HepG2 (cell line): Measurements from ENCODE around the gene COPA. TPM values are rescaled to one million over a fixed set of nuclear protein-coding genes. Genes with fewer than 3 reads are reported as not detected.

Experiments used
- ATAC-seq: fragments of 200-7000 bp; cut with Tn5 transposase; 3 replicates; pipeline ENCODE4 v1.9.1; 2020; ENCODE audit warnings: mild to moderate bottlenecking, moderate library complexity
- BruUV-seq: library from RNA; stranded (reverse); fragments of 400-500 nt; replicated peaks from 2 replicates; lab custom pipeline; 2021; lab: Mats Ljungman, UMichigan
- CTCF ChIA-PET: fragments of 300-600 bp; formaldehyde crosslinking; extraction: SDS; loops from one replicate; lab custom pipeline; 2021; ENCODE audit warnings: low total read pairs, inconsistent platforms, low intra/inter-chr PET ratio; lab: Yijun Ruan, JAX
- POLR2A ChIA-PET: fragments of 350-600 bp; sonication (Branson Sonifier 250); formaldehyde crosslinking; loops from one replicate; lab custom pipeline; 2020; ENCODE audit warnings: antibody characterized with exemption, inconsistent platforms; lab: Yijun Ruan, JAX
- DNase-seq: peaks from one replicate; pipeline ENCODE4 v3.0.0-alpha.2; 2015; ENCODE audit warnings: low spot score
- FAIRE-seq: peaks from 3 replicates; lab custom pipeline; 2011; peaks lifted over from hg19 to GRCh38; lab: Jason Lieb, UNC
- H2AFZ ChIP-seq: one replicate; pipeline ENCODE4 v1.6.1; 2011; ENCODE audit warnings: low read length, inconsistent platforms
- H3K27ac ChIP-seq: fragments of 300-600 bp; 3 replicates; pipeline ENCODE4 v1.8.0; 2011; ENCODE audit warnings: mixed run types, mild to moderate bottlenecking, mixed read lengths, low read length, inconsistent platforms; ENCODE audit not compliant: insufficient read depth; ENCODE audit errors: extremely low read length
- H3K27me3 ChIP-seq, 2 experiments: fragments of 200-600 bp in 1 of 2; 2 replicates in 1 of 2; 3 replicates in 1 of 2; pipeline versions ENCODE4 v1.6.0 to v1.8.0; 2011; ENCODE audit warnings: low read length in 2 of 2, mild to moderate bottlenecking in 2 of 2, moderate library complexity in 2 of 2, inconsistent platforms in 1 of 2; ENCODE audit not compliant: insufficient read depth in 2 of 2, control insufficient read depth in 1 of 2
- H3K36me3 ChIP-seq, 2 experiments: fragments of 200-600 bp in 1 of 2; replicated peaks in 1 of 2; 2 replicates in 1 of 2; 3 replicates in 1 of 2; pipeline versions ENCODE4 v1.5.1 to v1.8.0; 2011; ENCODE audit warnings: low read length in 2 of 2, inconsistent platforms in 1 of 2; ENCODE audit not compliant: insufficient read depth in 2 of 2, control insufficient read depth in 1 of 2
- H3K4me1 ChIP-seq: 2 replicates; pipeline ENCODE4 v1.5.1; 2012; ENCODE audit warnings: low read length, inconsistent platforms; ENCODE audit not compliant: insufficient read depth
- H3K4me2 ChIP-seq: 2 replicates; pipeline ENCODE4 v1.6.0; 2011; ENCODE audit warnings: low read depth, low read length, inconsistent platforms
- H3K4me3 ChIP-seq, 3 experiments: fragments of 200-600 bp in 1 of 3; sonication (generic), shearing (Covaris generic) in 1 of 3; replicated peaks in 1 of 3; 2 replicates each; pipeline ENCODE4 v1.5.1; 2011 to 2016; ENCODE audit warnings: low read length in 3 of 3, inconsistent platforms in 2 of 3, low read depth in 2 of 3, mild to moderate bottlenecking in 2 of 3, control low read depth in 1 of 3, mixed read lengths in 1 of 3; ENCODE audit not compliant: insufficient read depth in 1 of 3
- H3K79me2 ChIP-seq: one replicate; pipeline ENCODE4 v1.6.1; 2011; ENCODE audit warnings: low read length, inconsistent platforms; ENCODE audit not compliant: insufficient read depth
- H3K9ac ChIP-seq: 2 replicates; pipeline ENCODE4 v1.6.0; 2011; ENCODE audit warnings: mild to moderate bottlenecking, low read depth, low read length, inconsistent platforms; ENCODE audit not compliant: insufficient read depth
- H3K9me3 ChIP-seq: 2 replicates; pipeline ENCODE4 v1.5.1; 2012; ENCODE audit warnings: mild to moderate bottlenecking, low read length
- H4K20me1 ChIP-seq: 2 replicates; pipeline ENCODE4 v1.6.0; 2011; ENCODE audit warnings: inconsistent platforms, mild to moderate bottlenecking, low read length, moderate library complexity; ENCODE audit not compliant: insufficient read depth
- EHMT2 ChIP-seq: fragments of 200-600 bp; sonication (generic); IDR thresholded peaks from 2 replicates; pipeline ENCODE4 v1.7.0; 2017; ENCODE audit warnings: antibody characterized with exemption, low read depth, low read length, borderline replicate concordance
- REXO4 ChIP-seq: sonication (generic); formaldehyde crosslinking; IDR thresholded peaks from 2 replicates; pipeline ENCODE4 v1.8.0; 2022; ENCODE audit warnings: missing genetic modification reagents, mild to moderate bottlenecking, borderline replicate concordance
- SALL2 ChIP-seq: sonication (generic); formaldehyde crosslinking; IDR thresholded peaks from 2 replicates; pipeline ENCODE4 v1.8.1; 2023; ENCODE audit warnings: mild to moderate bottlenecking, missing genetic modification reagents, inconsistent platforms
- SKI ChIP-seq: fragments of 450-650 bp; IDR thresholded peaks from one replicate; pipeline ENCODE4 v1.6.1; 2018; ENCODE audit warnings: mild to moderate bottlenecking; ENCODE audit not compliant: partially characterized antibody
- SSRP1 ChIP-seq: IDR thresholded peaks from 2 replicates; pipeline ENCODE4 v1.6.1; 2016; ENCODE audit warnings: control low read depth
- SUZ12 ChIP-seq: fragments of 150-350 bp; IDR thresholded peaks from 2 replicates; pipeline ENCODE4 v1.6.1; 2014; ENCODE audit warnings: low read depth, low read length
- ZFP82 ChIP-seq: sonication (generic); formaldehyde crosslinking; IDR thresholded peaks from 2 replicates; pipeline ENCODE4 v1.5.1; 2020; ENCODE audit warnings: mild to moderate bottlenecking, missing genetic modification reagents, borderline replicate concordance
- ZNF101 ChIP-seq: sonication (generic); formaldehyde crosslinking; IDR thresholded peaks from 2 replicates; pipeline ENCODE4 v1.4.0; 2020; ENCODE audit warnings: mild to moderate bottlenecking, low read depth, missing genetic modification reagents, borderline replicate concordance
- ZNF383 ChIP-seq: sonication (generic); formaldehyde crosslinking; IDR thresholded peaks from 2 replicates; pipeline ENCODE4 v1.4.0; 2020; ENCODE audit warnings: missing genetic modification reagents, mild to moderate bottlenecking, borderline replicate concordance
- WGBS: methylation state at CpG from one replicate; pipeline ENCODE4 v1.1.6; 2017; ENCODE audit warnings: low lambda C conversion rate; 5-methylcytosine and 5-hydroxymethylcytosine counted together
- in situ Hi-C: cut with HindIII; loops from 2 replicates; pipeline ENCODE4 v1.10.0; 2017; ENCODE audit warnings: low pct_unique_long_range_greater_than_20kb; ENCODE audit not compliant: extremely low pct_ligation_motif_present
- intact Hi-C: fragments of 100-400 bp; cut with micrococcal nuclease; formaldehyde crosslinking; loops from one replicate; pipeline ENCODE4 v1.10.0; 2022; ENCODE audit not compliant: unreplicated experiment
- polyA plus RNA-seq, 8 experiments: library from polyadenylated mRNA; depleted of rRNA in 3 of 8; stranded (reverse) in 7 of 8; unstranded in 1 of 8; fragments of >200 nt; fragmentation: Illumina TruSeq in 4 of 8; extraction: Trizol in 4 of 8; gene quantifications; 2 replicates each; pipeline versions ENCODE4 v1.2.1 to v1.2.3, GENCODE V29; 2011 to 2016; ENCODE audit warnings: low read depth in 4 of 8, missing spikeins in 1 of 8, mixed read lengths in 1 of 8; ENCODE audit not compliant: insufficient read depth in 1 of 8
- total RNA-seq, 5 experiments: library from RNA; depleted of rRNA; stranded (reverse); fragments of >200 nt; fragmentation: Illumina TruSeq; extraction: Trizol; gene quantifications; 2 replicates each; pipeline ENCODE4 v1.2.3, GENCODE V29; 2016; ENCODE audit warnings: low read depth in 1 of 5

COPA gene
- total and polyA plus RNA-seq, 2 of the 13 experiments (the other 11 are each of a cell fraction or from before 2014, with no cell fraction given): 160 to 197 TPM

DNA sequence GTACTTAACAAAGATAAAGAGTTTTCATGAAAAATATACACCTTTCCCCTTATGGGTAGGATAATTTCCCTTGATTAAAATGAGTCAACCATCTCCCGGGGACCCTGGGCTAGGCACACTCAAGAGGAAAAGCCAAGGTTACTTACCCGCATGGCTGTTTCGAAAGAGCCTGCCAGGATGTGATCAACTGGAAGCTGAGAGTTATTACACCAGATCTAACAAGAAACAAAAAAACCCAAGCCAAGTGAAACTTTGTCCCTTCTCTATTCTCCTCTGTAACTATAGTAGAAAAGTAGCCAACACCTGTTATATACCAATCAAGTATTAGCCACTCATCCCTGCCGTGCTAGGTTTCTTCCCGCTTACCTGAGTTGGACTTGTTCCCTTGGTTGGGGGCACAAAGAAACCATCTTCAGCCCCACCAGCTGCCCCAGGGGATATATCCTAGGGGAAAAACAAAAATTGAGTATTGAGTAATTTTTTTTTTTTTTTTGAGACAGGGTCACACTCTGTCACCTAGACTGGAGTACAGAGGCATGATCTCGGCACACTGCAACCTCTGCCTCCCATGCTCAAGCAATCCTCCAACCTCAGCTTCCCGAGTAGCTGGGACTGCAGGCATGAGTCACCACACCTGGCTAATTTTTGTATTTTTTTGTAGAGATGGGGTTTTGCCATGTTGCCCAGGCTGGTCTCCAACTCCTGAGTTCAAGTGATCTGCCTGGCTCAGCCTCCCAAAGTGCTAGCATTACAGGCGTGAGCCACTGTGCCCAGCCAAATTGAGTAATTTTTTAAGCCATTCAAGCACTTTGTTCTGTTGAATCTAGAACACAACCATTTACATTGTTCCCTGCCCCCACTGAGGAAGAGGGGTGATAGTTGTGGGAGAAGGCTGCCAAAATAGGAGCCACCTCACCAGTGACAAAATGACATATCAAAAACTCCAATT, 49.8 kb downstream of the COPA start:
- Histone ChIP-seq H3K4me2 (no peak overlapping the region), H3K4me3 (no peak overlapping the region), H3K79me2 (no peaks in the 10 kb centered on the region), H3K4me1 (peaks cover 17% of the 10 kb centered on the region), H3K9ac (no peak overlapping the region), H2AFZ (no peak overlapping the region), H3K27me3 (no peaks in the 10 kb centered on the region), H3K9me3 (no peaks in the 10 kb centered on the region), H4K20me1 (peaks cover 12% of the 10 kb centered on the region), H3K27ac (no peak overlapping the region), H3K36me3 (peaks cover 60 to 91% of the 10 kb centered on the region in 2 experiments)
- DNase-seq (no peak), FAIRE-seq (no peak), ATAC-seq (no peak)
- BruUV-seq: no TSS peak
- in situ Hi-C loops: loop anchor here (5.0 kb wide), 1 partner anchor 101 kb away; the partner anchor contains the start of gene CASQ1
- 99% methylated on average over 8 of the region's 8 CpGs for WGBS
- intact Hi-C loops: no loop called here
- TF ChIP-seq ZNF101 (CRISPR knock-in tag) (no peak), SUZ12 (no peak), SSRP1 (CRISPR knock-in tag) (no peak), ZNF383 (CRISPR knock-in tag) (no peak), ZFP82 (CRISPR knock-in tag) (no peak), REXO4 (CRISPR knock-in tag) (no peak), SALL2 (CRISPR knock-in tag) (no peak), EHMT2 (no peak), SKI (no peak)
- CTCF ChIA-PET: no interaction called here
- POLR2A ChIA-PET: interaction anchor here (1.0 to 1.7 kb wide), 2 partner anchors 31 to 192 kb away, joined by 3 to 6 read pairs; partner anchors contain the start of gene DCAF8
